Keratinocyte (primary cell): ENCODE results near the gene PGLYRP1. TPM values are rescaled to one million over a fixed set of nuclear protein-coding genes. Genes with fewer than 3 reads are reported as not detected.

ENCODE experiments used
- DNase-seq: peaks from one replicate; pipeline ENCODE4 v3.0.0-alpha.2; 2011; ENCODE audit warnings: low read depth, missing footprints, low spot score
- FAIRE-seq: peaks from 2 replicates; lab custom pipeline; 2011; peaks lifted over from hg19 to GRCh38; lab: Jason Lieb, UNC
- H2AFZ ChIP-seq: 2 replicates; pipeline ENCODE4 v1.6.0; 2012; ENCODE audit warnings: low read length, control low read depth, inconsistent platforms; ENCODE audit not compliant: control insufficient read depth
- H3K27ac ChIP-seq: 2 replicates; pipeline ENCODE4 v1.5.1; 2011; ENCODE audit warnings: low read length; ENCODE audit not compliant: control insufficient read depth, insufficient read depth
- H3K27me3 ChIP-seq: 3 replicates; pipeline ENCODE4 v1.6.0; 2011; ENCODE audit warnings: low read length; ENCODE audit not compliant: control insufficient read depth, insufficient read depth; ENCODE audit errors: extremely low read depth
- H3K36me3 ChIP-seq, 2 experiments: 2 replicates in 1 of 2; 3 replicates in 1 of 2; pipeline ENCODE4 v1.5.1; 2011; ENCODE audit warnings: low read length in 2 of 2, mild to moderate bottlenecking in 1 of 2; ENCODE audit not compliant: control insufficient read depth in 2 of 2, insufficient read depth in 2 of 2; ENCODE audit errors: extremely low read depth in 1 of 2
- H3K4me1 ChIP-seq: 3 replicates; pipeline ENCODE4 v1.5.1; 2011; ENCODE audit warnings: low read length; ENCODE audit not compliant: control insufficient read depth, insufficient read depth; ENCODE audit errors: extremely low read depth
- H3K4me2 ChIP-seq: 3 replicates; pipeline ENCODE4 v1.6.0; 2011; ENCODE audit warnings: low read depth, low read length; ENCODE audit not compliant: control insufficient read depth, insufficient read depth; ENCODE audit errors: extremely low read depth
- H3K4me3 ChIP-seq, 3 experiments: fragments of 200-600 bp in 1 of 3; sonication (generic) in 1 of 3; 2 replicates in 2 of 3; 3 replicates in 1 of 3; pipeline ENCODE4 v1.5.1; 2011 to 2016; ENCODE audit warnings: low read length in 3 of 3, mild to moderate bottlenecking in 3 of 3, control low read depth in 2 of 3, inconsistent platforms in 1 of 3, low read depth in 1 of 3, mixed read lengths in 1 of 3, mixed run types in 1 of 3, moderate library complexity in 1 of 3; ENCODE audit not compliant: control insufficient read depth in 2 of 3, insufficient read depth in 2 of 3; ENCODE audit errors: extremely low read depth in 1 of 3
- H3K79me2 ChIP-seq: 2 replicates; pipeline ENCODE4 v1.6.0; 2012; ENCODE audit warnings: low read length; ENCODE audit not compliant: control insufficient read depth, insufficient read depth
- H3K9ac ChIP-seq: 3 replicates; pipeline ENCODE4 v1.6.0; 2011; ENCODE audit warnings: low read length; ENCODE audit not compliant: control insufficient read depth, insufficient read depth; ENCODE audit errors: extremely low read depth
- H3K9me1 ChIP-seq: 3 replicates; pipeline ENCODE4 v1.6.0; 2011; ENCODE audit warnings: low read length; ENCODE audit not compliant: control insufficient read depth, insufficient read depth; ENCODE audit errors: extremely low read depth
- H3K9me3 ChIP-seq: 2 replicates; pipeline ENCODE4 v1.5.1; 2012; ENCODE audit warnings: low read depth, low read length; ENCODE audit not compliant: control insufficient read depth
- H4K20me1 ChIP-seq: 3 replicates; pipeline ENCODE4 v1.6.0; 2011; ENCODE audit warnings: low read length; ENCODE audit not compliant: control insufficient read depth, insufficient read depth; ENCODE audit errors: extremely low read depth
- CTCF ChIP-seq, 3 experiments: IDR thresholded peaks in 1 of 3; conservative IDR thresholded peaks in 1 of 3; optimal IDR thresholded peaks in 1 of 3; 2 replicates in 2 of 3; 3 replicates in 1 of 3; pipeline versions ENCODE3 to v1.5.1; 2011; ENCODE audit warnings: low read length in 3 of 3, mild to moderate bottlenecking in 3 of 3, moderate library complexity in 2 of 3, control low read depth in 1 of 3, inconsistent platforms in 1 of 3; ENCODE audit not compliant: insufficient read depth in 2 of 3; ENCODE audit errors: extremely low read depth in 1 of 3
- EZH2 ChIP-seq: IDR thresholded peaks from one replicate; pipeline ENCODE4 v1.6.1; 2012; ENCODE audit warnings: inconsistent platforms, mild to moderate bottlenecking, low read length, moderate library complexity
- dilution Hi-C: fragments of 300-500 bp; cut with MboI; formaldehyde crosslinking; loops from one replicate; pipeline ENCODE4 v1.7.0; 2020; ENCODE audit warnings: low sequenced_read_pairs; ENCODE audit not compliant: extremely low pct_ligation_motif_present
- polyA plus RNA-seq, 5 experiments: library from polyadenylated mRNA; depleted of rRNA in 3 of 5; stranded (reverse) in 3 of 5; stranded (forward) in 1 of 5; unstranded in 1 of 5; fragments of >200 nt; gene quantifications; 1 replicate in 1 of 5; 2 replicates in 3 of 5; 3 replicates in 1 of 5; pipeline versions ENCODE4 v1.2.1 to v1.2.3, GENCODE V29; 2011 to 2012; ENCODE audit warnings: missing spikeins in 2 of 5, low read depth in 1 of 5, low replicate concordance in 1 of 5

PGLYRP1 gene
- polyA plus RNA-seq, 1 donor (not counting 4 experiments of a cell fraction or from before 2014, with no cell fraction given): not detected

- Histone ChIP-seq H3K4me1 (no peaks in the 10 kb centered on the region), H3K9me1 (no peaks in the 10 kb centered on the region), H3K4me3 (no peak overlapping the region), H3K27ac (no peak overlapping the region), H3K36me3 (no peaks in the 10 kb centered on the region), H3K4me2 (no peak overlapping the region), H3K9me3 (no peaks in the 10 kb centered on the region), H3K9ac (no peak overlapping the region), H4K20me1 (no peaks in the 10 kb centered on the region), H2AFZ (no peak overlapping the region), H3K27me3 (no peaks in the 10 kb centered on the region), H3K79me2 (no peaks in the 10 kb centered on the region)
- dilution Hi-C loops: no loop called here
- no peak for FAIRE-seq
- DNase-seq: no peak
- TF ChIP-seq CTCF (optimal IDR thresholded peaks at IDR 0.05 in 1 of 3, IDR thresholded peaks at IDR 0.05 in 1 of 3, conservative IDR thresholded peaks at IDR 0.05 in 1 of 3; ENCODE audit: extremely low read depth in 1 of 3, insufficient read depth in 2 of 3, low read length in 3 of 3): no peak
- TF ChIP-seq EZH2: no peak
Measured at GRCh38 chr19:45990113-45990728, 32.6 kb downstream of the PGLYRP1 start.

GRCh38 chr19:45985321-45985720 lies 37.5 kb downstream of the PGLYRP1 start:
- dilution Hi-C loops: no loop called here
- FAIRE-seq: no peak

More at GRCh38 chr19:45985321-45985720, 37.5 kb downstream of the PGLYRP1 start:
- H3K79me2 ChIP-seq: no peaks in the 10 kb centered on the region
- H3K36me3 ChIP-seq: no peaks in the 10 kb centered on the region
- no peak overlapping the region for H3K4me2 ChIP-seq
- peaks cover 3% of the 10 kb centered on the region for H3K27me3 ChIP-seq
- DNase-seq: no peak
- no peaks in the 10 kb centered on the region for H4K20me1 ChIP-seq
- no peaks in the 10 kb centered on the region for H3K9me3 ChIP-seq
- no peak for TF ChIP-seq EZH2
- no peak for TF ChIP-seq CTCF (optimal IDR thresholded peaks at IDR 0.05 in 1 of 3, IDR thresholded peaks at IDR 0.05 in 1 of 3, conservative IDR thresholded peaks at IDR 0.05 in 1 of 3; ENCODE audit: extremely low read depth in 1 of 3, insufficient read depth in 2 of 3, low read length in 3 of 3)
- no peaks in the 10 kb centered on the region for H3K4me1 ChIP-seq
- no peak overlapping the region for H3K4me3 ChIP-seq
- H2AFZ ChIP-seq: no peak overlapping the region
- no peak overlapping the region for H3K9ac ChIP-seq
- H3K27ac ChIP-seq: no peak overlapping the region
- H3K9me1 ChIP-seq: no peaks in the 10 kb centered on the region
